Measurements from ENCODE around the gene KRT28.
A peak's percentile ranks its signal among the peaks of the same experiment; 100 is the strongest.
"Not testable (repeated sequence)": the region's sequence is repeated elsewhere in the genome, so short reads cannot be mapped to it uniquely, and the experiment has no call there.

KRT28 gene

GRCh38 chr17:40818343-40818732, 18.6 kb upstream of the KRT28 start:
- no peak for DNase-seq

- DNase-seq, result no peak
These were observed 17.4 kb upstream of the KRT28 start for GRCh38 chr17:40817103-40817682.

- no peak for DNase-seq
These were observed 16.8 kb upstream of the KRT28 start for GRCh38 chr17:40816569-40816968.

- no peak for DNase-seq
These were observed 15.6 kb upstream of the KRT28 start for GRCh38 chr17:40815381-40815780.

GRCh38 chr17:40814657-40815056, 14.9 kb upstream of the KRT28 start:
- DNase-seq, result not testable (repeated sequence)

- no peak for DNase-seq
These were observed 14.0 kb upstream of the KRT28 start for GRCh38 chr17:40813804-40814203.

GRCh38 chr17:40812639-40813038, 12.9 kb upstream of the KRT28 start:
- DNase-seq, result no peak

- DNase-seq, result no peak
These were observed 10.7 kb upstream of the KRT28 start for GRCh38 chr17:40810494-40810893.

GRCh38 chr17:40809721-40810421, 10.1 kb upstream of the KRT28 start:
- DNase-seq, result no peak

- no peak for DNase-seq
These were observed 6.4 kb upstream of the KRT28 start for GRCh38 chr17:40806131-40806530.

- peak; percentile 83 for DNase-seq
These were observed 3.9 kb upstream of the KRT28 start for GRCh38 chr17:40803617-40804082.

- no peak for DNase-seq
These were observed 1.4 kb upstream of the KRT28 start for GRCh38 chr17:40801157-40801556.

GRCh38 chr17:40800381-40800780, 622 bp upstream of the KRT28 start:
- no peak for DNase-seq

- no peak for DNase-seq
These were observed 2.9 kb downstream of the KRT28 start for GRCh38 chr17:40796846-40797245.

- no peak for DNase-seq
These were observed 4.6 kb downstream of the KRT28 start for GRCh38 chr17:40795019-40795667.

GRCh38 chr17:40794466-40794865, 5.3 kb downstream of the KRT28 start:
- DNase-seq, result no peak

GRCh38 chr17:40793832-40794231, 5.9 kb downstream of the KRT28 start:
- no peak for DNase-seq

- peak; percentile 39 for DNase-seq
These were observed 7.8 kb downstream of the KRT28 start for GRCh38 chr17:40791787-40792436.

GRCh38 chr17:40791111-40791510, 8.6 kb downstream of the KRT28 start:
- DNase-seq, result no peak

- no peak for DNase-seq
These were observed 17.3 kb downstream of the KRT28 start, which contains the start of gene KRT27 for GRCh38 chr17:40782450-40782849. Gene KRT27, minus strand, starts transcription at chr17:40782550. Its CDS starts 57 bp downstream, at chr17:40782493.

- peak; percentile 59 for DNase-seq
These were observed 20.4 kb downstream of the KRT28 start for GRCh38 chr17:40779181-40779909.

GRCh38 chr17:40778461-40778860, 21.3 kb downstream of the KRT28 start:
- no peak for DNase-seq

GRCh38 chr17:40777971-40778370, 21.8 kb downstream of the KRT28 start:
- DNase-seq, result no peak

Measured in retina (tissue), 1 donor.